GM18873 (cell line): ENCODE measurements around the gene ARRB2.

Experiments
- ATAC-seq: cut with Tn5 transposase; IDR thresholded peaks from one replicate; pipeline ENCODE4 v1.9.1; 2021; ENCODE audit warnings: mild to moderate bottlenecking, moderate library complexity, moderate number of reproducible peaks; ENCODE audit not compliant: unreplicated experiment, low FRiP score

Gene ARRB2

DNA sequence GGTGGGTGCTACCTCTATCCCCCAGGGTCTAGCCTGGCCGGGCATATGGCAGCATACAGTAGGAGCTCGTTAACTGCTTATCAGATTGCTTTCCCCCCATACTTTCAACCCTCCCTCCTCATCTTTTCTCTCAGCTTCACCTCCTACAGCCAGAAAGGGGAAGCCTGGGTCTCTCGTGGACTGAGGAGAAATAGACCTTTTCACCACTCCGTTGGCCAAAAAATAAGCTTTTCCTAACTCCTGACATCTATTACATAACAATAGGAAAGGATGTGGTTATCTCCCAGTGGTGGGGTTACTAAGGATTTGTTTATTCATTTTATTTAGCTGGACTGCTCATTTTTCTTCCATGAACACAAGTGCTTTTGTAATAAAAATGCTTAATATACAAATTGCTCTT, 38.3 kb downstream of the ARRB2 start:
- ATAC-seq: no peak

GRCh38 chr17:4750606-4751005, 40.2 kb downstream of the ARRB2 start:
- no peak for ATAC-seq

DNA sequence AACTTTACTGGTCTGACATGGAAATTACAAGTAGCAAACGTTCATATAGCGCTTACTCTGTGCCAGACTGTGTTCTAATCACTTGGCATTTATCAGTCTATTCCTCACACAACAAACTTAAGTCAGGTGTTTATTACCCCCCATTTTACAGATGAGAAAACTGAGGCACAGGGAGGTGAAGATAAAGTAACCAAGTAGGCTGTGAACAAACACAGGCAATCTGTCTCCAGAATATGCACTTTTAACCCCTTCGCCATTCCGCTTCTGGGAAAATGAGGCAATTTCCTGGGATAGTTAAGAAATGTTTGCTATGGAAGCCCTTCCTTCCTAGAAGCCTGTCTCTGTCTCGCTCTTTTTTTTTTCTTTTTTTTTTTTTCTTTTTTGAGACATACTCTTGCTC, 41.5 kb downstream of the ARRB2 start:
- ATAC-seq: no peak

DNA sequence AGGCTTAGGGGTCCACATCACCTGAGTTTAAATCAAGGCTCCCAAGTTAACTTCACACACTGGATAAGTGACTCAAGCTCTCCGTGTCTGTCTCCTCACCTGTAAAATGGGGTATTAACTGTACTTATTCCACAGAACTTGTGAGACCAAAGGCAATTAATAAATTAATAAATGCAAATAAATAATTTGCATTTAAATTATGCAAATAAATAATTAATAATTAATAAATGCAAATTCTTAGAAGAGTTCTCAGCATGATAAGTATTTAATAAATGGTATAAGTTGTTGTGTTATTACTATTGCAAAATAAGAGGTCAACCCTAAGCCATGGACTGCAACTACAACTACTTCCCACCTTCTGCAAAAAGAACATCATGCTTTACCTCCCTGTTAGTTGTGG, 43.0 kb downstream of the ARRB2 start:
- no peak for ATAC-seq

DNA sequence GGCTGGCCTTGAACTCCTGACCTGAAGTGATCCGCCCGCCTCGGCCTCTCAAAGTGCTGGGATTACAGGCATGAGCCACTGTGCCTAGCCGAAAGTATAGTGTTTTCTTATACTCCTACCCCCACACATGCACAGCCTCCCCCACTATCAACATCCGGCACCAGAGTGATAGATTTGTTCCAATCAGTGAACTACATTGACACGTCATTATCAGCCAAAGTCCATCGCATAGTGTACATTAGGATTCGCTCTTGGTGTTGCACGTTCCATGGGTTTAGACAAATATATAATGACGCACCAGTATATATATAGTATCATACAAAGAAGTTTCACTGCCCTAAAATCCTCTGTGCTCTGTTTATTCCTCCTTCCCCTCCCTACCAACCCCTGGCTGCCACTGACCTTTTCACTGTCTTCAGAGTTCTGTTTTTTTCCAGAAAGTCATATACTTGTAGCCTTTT, 49.4 kb downstream of the ARRB2 start:
- no peak for ATAC-seq

DNA sequence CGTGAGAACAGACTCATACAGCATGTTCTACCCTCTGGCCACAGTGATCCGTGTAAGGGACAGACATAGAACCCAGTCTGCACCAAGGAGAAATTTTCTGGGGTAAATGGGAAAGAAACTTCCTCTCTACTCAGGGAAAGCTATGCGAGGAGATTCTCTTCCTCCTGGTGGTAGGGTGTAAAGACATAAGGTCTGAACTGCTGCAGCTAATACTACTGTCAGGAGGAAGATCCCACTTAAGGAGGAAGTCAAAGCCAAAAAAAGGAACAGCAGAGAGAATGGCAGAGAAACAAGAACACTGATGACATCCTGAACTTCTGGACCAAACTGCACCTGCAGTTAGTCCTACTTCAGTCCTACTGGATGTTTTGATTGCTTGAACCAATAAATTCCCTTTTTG, 54.2 kb downstream of the ARRB2 start:
- ATAC-seq: no peak

DNA sequence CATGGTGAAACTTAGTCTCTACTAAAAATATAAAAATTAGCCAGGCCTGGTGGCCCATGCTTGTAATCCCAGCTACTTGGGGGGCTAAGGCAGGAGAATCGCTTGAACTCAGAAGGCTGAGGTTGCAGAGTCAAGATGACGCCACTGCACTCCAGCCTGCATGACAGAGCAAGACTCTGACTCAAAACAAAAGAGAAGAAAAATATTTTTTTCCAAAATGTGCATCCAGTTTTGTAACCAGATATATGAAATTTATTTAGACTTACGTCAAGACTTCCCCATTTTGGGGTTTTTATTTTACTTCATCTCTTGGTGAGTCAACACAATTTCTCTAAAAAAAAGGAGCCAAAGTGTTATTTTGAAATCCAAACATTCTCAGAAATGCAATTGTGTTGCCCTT, 55.8 kb downstream of the ARRB2 start:
- no peak for ATAC-seq

DNA sequence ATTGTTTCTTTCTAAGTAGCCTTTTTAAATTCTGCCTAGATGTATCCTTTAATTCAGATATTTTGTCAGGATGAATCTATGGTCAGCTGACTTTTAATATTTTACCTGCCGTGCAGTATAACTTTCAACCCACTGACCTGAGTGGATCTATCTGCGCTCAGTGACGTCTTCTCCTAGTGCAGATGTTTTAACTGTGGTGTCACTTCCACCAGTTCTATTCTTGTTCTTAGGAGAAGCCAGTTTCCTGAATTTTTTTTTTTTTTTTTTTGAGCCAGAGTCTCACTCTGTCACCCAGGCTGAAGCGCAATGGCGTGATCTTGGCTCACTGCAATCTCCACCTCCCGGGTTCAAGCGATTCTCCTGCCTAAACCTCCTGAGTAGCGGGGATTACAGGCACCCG, 56.3 kb downstream of the ARRB2 start:
- ATAC-seq: no peak

GRCh38 chr17:4768298-4768697, 57.9 kb downstream of the ARRB2 start:
- no peak for ATAC-seq

DNA sequence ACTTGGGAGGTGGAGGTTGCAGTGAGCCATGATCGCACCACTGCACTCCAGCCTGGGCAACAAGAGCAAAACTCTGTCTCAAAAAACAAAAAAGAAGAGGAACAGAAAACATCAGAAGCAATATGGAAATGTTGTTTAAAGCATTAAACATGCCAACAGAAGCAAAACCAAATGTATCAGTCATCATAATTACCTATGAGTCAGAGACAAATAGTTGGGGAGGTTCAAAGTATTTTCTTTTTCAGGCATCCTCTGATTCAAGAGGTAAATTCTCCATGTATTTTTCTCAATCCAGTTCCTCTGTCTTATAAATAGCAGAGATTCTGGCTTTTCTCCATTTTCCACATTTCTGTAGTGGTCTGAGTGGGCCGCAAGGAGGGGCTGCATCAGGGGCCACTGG, 59.2 kb downstream of the ARRB2 start:
- ATAC-seq: no peak
